H1 (cell line): ENCODE measurements around the gene RNF41. TPM values are rescaled to one million over a fixed set of nuclear protein-coding genes. Genes with fewer than 3 reads are reported as not detected.
A peak's percentile ranks its signal among the peaks of the same experiment; 100 is the strongest.

Source experiments
- CTBP2 ChIP-seq: IDR thresholded peaks from 2 replicates; pipeline ENCODE4 v1.7.0; 2011; ENCODE audit warnings: borderline replicate concordance, mild to moderate bottlenecking, moderate library complexity, mixed read lengths, low read length; ENCODE audit not compliant: insufficient read depth, insufficient read length
- EZH2 ChIP-seq: fragments of 200-600 bp; sonication (generic); IDR thresholded peaks from 2 replicates; pipeline ENCODE4 v1.7.1; 2012; ENCODE audit warnings: low read depth, mild to moderate bottlenecking, moderate library complexity, low read length, inconsistent platforms; ENCODE audit not compliant: severe bottlenecking
- JUND ChIP-seq: IDR thresholded peaks from 2 replicates; pipeline ENCODE4 v1.6.1; 2011; ENCODE audit warnings: mild to moderate bottlenecking, improper control_type of control experiment, low read length
- KDM4A ChIP-seq: IDR thresholded peaks from one replicate; pipeline ENCODE4 v1.7.1; 2012; ENCODE audit warnings: low read depth, mild to moderate bottlenecking, moderate library complexity, low read length, inconsistent platforms; ENCODE audit not compliant: severe bottlenecking
- TAF1 ChIP-seq: IDR thresholded peaks from 2 replicates; pipeline ENCODE4 v1.6.1; 2011; ENCODE audit warnings: mild to moderate bottlenecking, low read depth, low read length
- YY1 ChIP-seq: IDR thresholded peaks from 2 replicates; pipeline ENCODE4 v1.6.1; 2011; ENCODE audit warnings: low read depth, mild to moderate bottlenecking, low read length
- polyA plus RNA-seq, 7 experiments: library from polyadenylated mRNA; depleted of rRNA in 3 of 7; stranded (reverse) in 5 of 7; unstranded in 2 of 7; fragments of >200 nt in 5 of 7; fragments of 200-250 nt in 2 of 7; gene quantifications; 1 replicate in 5 of 7; 2 replicates in 1 of 7; 4 replicates in 1 of 7; pipeline versions ENCODE4 v1.2.1 to v1.2.3, GENCODE V29; 2011 to 2013; ENCODE audit warnings: missing spikeins in 2 of 7, mixed read lengths in 2 of 7
- total RNA-seq: library from RNA; stranded (reverse); fragmentation: NEBNext Ultra II Directional; extraction: Animal tissue kit (Norgen Biotek cat#: 25700); gene quantifications from 2 replicates; pipeline ENCODE4 v1.2.1, GENCODE V29; 2021
- TF ChIP-seq, protein P1 (sequence below): IDR thresholded peaks from 2 replicates; pipeline ENCODE4 v1.6.1; 2012; ENCODE audit warnings: inconsistent platforms

The RNF41 gene
- total and polyA plus RNA-seq, 2 of the 8 experiments (the other 6 are each of a cell fraction or from before 2014, with no cell fraction given) = 55.5 to 98.6 TPM

DNA sequence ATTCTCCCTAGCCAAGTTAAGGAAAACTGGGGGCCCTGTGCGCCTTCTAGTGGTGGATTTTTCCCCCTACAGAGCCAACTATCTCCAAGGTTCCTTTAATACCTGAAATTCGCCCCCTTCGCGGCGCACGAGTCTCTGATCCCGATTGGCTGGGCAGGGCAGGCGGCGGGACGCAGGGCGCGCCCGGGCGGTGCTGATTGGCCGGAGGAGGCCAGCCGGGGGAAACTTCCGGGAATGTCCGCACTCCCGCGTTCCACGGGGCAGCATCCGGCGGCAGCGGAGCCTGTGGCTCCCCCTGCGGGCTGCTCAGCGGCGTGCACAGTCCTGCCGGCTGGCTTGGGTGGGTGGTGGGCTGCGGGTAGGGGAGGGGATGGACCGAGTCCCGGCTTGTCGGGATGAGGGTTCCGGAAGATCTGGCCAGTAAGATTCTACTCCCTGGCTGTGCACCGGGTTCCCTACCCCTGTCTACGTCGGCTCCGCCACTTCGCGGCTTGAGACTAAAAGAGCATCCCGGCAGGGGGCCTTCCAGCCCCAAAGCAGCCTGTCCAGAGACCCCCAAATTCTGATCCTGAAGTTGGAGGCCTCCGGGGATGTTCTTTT, 2.5 kb upstream of the RNF41 start, which contains the start of gene NABP2 (continued):
- TF ChIP-seq CTBP2 = peak; percentile 49
- peak; percentile 51 for TF ChIP-seq KDM4A
- TF ChIP-seq EZH2 = no peak
- TF ChIP-seq TAF1 = peak; percentile 44; the same call in 1 of the 2 replicates
- TF ChIP-seq, protein P1, sequence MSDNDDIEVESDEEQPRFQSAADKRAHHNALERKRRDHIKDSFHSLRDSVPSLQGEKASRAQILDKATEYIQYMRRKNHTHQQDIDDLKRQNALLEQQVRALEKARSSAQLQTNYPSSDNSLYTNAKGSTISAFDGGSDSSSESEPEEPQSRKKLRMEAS = peak; percentile 88
- peak; percentile 19; the same call in 1 of the 2 replicates for TF ChIP-seq YY1
- peak; percentile 52; the same call in 1 of the 2 replicates for TF ChIP-seq JUND
